CMK (cell line): ENCODE measurements around the gene GCK.

ENCODE experiments used
- DNase-seq: peaks from one replicate; pipeline ENCODE4 v3.0.0-alpha.2; 2010; ENCODE audit warnings: low read depth

The GCK gene

DNA sequence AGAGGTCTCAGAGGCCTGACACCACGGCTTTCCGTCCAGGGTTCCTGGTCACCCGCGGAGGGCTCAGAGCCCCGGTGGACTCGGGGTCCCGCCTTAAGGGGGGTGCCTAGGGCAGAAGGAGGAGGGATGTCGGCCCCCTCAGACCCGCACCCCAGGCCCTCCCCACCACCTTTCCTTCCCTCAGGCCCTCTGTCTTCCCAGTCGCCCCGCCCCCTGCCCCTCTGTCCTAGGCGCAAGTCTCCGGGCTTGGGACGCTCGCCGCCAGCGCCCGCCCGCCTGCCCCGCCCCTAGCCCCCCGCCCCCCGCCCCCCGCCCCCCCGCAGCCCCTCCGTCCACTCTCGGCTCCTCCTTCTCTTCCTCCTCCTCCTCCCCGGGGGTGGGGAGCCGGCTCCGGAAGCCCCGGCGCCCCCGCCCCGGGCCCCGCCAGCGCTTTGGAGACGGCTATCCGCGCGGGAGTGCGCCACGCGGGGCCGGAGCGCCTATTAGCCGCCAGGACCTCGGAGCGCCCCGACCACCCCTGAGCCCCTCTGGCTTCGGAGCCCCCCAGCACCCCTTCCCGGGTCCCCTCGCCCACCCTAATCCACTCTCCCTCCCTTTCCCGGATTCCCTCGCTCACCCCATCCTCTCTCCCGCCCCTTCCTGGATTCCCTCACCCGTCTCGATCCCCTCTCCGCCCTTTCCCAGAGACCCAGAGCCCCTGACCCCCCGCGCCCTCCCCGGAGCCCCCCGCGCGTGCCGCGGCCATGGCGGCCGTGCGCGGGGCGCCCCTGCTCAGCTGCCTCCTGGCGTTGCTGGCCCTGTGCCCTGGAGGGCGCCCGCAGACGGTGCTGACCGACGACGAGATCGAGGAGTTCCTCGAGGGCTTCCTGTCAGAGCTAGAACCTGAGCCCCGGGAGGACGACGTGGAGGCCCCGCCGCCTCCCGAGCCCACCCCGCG, 85.0 kb downstream of the GCK start, which contains the start of gene AEBP1:
Gene AEBP1 (plus strand): TSS at position 423 of the 937 bp plus-strand sequence. CDS start 321 bp downstream, at position 744.
- DNase-seq = no peak

DNA sequence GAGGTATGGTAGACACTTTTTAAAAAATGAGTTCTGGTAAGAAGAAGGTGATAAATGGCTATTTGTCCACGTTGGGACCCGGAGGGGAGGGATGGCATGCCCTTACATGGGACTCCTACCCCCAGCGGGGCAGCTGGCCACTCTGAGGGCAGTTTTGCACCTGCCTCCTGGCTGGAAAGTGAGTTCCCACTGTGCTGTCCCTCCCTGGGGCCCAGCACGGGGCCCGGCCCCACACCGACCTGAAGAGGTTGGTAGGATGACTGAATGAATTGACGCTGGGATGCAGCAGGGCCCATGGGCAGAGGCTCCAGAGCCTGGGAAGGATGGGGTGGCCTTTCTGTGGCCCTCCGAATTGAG, 85.7 kb downstream of the GCK start:
- DNase-seq = no peak

DNA sequence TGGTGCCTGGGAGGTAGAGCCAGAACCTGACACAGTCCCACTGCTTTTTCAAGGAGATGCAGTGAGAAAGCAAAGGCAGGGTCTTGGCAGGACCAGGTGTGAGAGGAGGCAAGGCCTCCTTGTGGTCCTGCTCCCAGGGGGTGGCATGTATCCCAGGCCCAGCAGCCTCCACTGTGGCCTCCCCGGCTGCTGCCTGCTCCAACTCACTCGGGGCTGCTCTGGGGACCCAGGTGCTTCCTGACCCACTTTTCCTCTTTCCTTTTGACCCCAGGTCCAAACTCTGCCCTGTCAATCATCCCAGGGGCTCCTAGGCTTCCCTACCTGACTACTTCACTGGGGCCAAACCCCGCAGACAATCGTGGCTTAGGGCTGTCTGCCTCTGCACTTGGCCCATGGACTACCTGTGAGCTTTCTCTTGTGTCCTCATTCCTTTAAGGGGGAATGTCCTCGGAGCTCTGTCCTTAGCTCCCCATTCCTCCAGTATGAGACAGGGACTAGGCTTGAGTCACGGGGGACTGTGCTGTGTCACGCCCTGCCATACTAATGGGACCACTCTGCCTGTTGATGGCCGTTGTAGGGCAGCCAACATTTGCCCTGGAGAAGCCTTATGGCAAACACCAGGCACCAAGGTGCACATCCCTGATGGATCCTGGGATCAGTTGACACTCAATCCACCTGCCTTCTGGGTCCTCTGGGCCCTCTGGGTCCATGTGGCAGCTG, 86.2 kb downstream of the GCK start:
- DNase-seq = no peak

DNA sequence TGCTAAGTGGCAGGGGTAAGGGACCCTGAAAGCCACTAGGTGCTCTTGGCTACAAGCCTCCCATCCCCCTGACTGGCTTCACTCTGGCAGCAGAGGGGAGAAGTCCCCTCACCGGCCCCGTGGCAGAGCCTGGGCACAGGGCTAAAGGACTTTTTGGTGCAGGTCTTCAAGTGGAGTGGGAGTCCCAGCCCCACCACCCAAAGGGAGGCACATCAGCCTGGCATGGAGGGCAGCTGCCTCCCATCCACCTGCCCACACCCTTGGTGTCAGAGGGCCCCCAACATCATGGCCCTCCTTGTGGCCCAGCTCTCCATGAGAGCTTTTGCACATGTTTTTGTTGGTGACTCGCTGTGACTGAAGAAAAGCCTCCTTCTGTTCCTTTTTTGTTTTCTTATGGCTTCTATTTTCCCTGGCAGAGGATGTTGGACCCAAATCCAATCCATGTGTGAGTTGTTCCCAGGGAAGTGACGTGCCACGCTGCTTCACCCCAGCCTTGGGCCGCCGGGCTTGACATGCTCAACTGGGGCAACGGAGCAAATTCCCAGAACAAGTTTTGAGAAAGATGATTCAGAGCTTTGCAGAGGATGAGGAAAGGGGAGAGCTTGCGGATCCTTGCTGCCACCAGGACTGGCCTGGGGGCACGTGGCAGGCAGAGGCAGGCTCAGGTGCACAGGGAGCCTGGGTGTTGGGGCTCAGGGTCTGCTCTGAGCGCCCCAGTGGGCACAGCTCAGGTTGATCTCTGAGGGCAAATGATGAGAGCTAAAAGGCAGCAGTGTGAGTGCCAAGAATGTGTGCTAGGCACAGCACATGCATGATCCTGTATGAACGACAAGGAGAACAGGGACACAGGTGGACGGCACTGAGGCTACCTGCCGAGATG, 87.0 kb downstream of the GCK start:
- DNase-seq = no peak

DNA sequence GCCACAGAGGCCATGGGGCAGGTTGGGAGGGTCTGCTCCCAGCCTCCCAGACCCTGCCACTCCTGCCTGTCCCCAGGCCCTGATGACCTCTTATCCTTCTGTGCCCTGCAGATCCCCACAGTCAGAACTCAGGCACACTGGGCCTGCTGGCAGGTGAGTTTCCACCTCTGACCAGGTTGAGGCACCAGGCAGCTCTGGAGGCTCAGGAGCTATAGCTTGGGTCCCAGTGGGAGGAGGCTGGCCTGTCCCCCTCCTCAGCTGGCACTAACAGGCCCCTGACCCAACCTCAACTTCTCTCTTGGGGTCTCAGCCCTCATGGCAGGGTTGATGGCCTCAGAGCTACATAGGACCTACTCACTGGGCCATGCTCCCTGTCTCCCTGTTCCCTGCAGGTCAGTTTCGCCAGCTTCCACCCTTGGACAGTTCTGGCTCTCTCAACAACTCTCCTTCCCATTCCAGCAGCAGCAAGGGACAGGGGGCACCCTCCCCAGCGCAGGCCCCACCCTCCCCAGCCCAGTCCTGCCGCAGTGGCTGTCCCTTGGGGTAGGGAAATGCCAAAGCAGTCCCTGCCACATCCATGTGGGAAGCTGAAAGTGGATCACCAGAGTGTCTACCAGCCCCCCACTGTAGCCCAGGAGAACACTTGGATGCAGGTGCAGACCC, 87.8 kb downstream of the GCK start:
- DNase-seq = no peak

DNA sequence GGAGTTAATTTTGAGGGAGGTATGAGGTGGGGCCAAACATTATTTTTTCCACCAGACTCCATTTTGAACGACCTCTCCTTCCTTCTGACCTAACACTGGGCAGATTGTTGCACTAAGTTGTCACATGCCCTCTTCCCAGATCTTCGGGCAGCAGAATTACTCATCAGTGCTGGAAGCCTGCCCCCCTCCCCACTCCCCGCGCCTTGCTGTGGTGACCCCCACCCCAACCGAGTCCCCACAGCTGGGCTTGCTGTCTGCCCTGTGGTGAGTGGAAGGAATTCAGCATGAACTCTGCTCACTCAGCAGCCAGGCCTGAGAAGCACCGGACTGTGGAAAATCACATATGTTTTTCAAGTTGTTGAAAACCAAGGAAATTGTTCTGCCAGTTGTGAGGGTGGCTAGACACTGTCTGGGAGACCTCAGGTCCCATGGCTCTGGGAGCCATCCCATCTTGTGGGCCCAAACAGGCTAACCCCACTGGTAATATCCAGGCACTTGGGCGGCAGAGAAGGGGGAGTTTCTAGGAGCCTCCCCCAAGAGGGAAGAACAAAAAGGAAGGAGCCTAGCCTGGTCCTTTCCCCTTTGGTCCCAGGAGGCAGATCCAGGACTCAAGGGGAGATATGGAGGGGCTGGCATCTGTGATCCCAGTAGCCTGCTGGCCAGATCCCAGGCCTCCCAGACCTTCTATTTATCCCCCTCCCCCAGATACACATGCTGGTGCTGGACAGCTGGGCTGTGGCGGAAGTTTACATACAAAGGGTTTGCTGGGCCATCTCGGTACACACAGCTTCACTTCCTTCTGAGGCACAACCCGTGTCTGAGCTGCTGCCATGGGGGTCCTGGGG, 88.6 kb downstream of the GCK start:
- DNase-seq = no peak

DNA sequence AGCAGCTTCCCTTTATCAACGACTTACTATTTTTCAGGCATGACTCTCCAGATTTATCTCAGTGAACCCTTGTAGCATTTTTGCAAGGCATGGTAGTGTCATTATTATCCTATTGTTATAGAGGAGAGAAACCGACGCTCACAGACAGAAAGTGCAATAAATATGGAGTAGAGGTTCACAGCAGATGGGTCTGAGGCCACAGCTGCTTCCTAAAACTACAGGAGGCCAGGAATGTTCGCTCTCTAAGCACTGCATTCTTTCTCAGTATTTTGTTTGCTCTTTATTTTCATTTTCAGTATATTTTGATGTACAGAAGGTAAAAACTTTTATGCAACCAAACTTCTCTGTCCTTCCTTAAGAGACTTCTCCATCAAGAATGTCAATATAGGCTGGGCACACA, 89.6 kb downstream of the GCK start:
- no peak for DNase-seq

DNA sequence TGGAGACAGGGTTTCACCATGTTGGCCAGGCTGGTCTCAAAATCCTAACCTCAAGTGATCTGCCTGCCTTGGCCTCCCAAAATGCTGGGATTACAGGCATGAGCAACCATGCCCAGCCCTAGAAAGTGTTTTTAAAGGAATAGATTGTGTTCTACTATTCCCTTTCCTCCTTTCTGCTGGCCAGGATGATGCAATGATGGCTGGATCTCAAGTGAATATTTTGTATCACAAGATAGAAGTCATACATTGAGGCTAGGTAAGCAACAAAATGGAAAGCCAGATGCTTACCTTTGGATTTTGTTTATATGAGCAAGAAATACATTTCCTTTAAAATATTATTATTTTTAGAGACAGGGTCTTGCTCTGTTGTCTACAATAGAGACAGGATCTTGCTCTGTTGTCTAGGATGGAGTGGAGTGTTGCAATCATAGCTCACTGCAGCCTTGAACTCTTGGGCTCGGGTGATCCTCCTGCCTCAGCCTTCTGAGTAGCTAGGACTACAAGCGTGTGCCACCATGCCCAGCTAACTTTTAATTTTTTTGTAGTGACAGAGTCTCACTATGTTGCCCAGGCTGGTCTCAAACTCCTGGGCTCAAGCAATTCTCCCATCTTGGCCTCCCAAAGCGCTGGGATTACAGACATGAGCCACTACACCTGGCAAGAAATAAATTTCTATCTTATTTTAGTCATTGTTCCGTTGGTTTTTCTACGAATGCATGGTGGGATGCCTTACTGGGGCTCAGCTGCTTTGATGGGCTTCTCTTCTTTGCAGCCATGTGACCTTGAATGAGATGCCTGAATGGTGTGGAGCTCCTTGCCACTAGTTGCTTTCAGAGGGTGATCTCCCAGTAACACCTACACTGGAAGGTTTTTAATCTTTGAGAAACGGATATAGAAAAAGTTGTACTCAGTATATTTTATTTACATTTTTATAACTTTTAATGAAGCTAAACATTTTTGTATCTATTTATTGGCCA, 90.9 kb downstream of the GCK start:
- no peak for DNase-seq

DNA sequence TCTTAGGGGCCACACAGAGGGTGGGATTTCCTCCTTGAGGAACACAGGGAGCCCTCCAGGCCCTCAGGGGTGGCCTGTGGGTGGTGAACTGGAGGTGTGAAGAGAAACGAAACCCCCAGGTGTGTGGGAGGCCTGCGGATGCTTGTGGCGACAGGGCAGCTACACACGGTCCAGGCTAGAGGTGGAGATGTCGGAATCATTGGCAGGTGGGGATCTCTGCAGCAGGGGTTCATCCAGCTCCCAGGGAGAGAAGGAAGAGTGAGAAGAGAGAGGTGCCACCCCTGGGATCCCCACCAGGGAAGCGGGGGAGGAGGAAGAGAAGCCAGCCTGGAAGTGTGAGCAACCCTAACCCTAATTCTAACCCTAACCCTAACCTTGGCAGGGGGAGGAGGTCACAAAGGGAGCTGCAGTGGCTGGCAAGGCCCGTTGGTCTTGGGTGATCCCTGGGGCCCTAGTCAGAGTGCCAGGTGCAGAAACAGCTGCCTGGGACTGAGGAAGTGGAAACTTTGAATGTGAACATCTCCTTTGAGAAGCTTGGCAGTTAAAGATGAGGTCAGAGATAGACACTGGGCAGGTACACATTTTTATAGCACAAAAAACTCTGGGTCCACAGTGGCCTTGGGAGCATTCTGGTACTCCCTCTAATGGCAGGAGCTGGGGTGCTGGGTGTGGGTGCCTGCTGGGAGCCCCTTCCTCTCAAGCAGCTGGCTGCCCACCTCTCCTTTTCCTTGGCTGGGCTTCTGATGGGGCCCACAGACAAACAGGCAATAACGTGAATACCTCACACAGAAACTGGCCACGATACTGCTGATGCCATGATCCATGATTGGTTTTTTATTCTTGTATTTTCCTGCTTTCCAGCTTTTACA, 91.9 kb downstream of the GCK start:
- DNase-seq = peak; percentile 60

DNA sequence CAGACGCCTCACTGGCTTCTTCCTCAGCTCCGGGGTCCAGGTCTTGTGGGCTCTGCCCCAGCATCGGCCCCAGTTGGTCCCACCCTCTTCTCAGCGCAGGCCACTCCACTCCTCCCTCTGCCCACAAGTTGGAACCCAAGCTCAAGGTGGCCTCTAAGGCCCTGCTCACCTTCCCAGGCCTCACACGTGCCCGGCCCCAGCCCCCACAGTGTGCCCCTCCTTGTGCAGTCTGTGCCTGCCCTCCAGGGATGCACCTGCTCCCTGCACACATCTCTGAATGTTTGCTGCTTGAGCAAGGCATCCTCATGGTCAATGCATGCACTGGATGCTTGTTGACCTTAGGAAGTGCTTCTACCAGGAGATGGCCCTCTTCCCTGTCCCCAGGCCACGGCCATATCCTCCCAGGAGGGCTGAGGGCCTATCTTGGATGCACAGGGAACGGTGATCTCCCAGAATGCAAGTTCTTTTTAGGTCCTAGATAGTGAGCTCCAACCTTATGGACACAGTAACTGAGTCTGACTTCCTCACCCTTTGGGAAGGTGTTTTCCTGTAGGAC, 92.8 kb downstream of the GCK start:
- DNase-seq = no peak

DNA sequence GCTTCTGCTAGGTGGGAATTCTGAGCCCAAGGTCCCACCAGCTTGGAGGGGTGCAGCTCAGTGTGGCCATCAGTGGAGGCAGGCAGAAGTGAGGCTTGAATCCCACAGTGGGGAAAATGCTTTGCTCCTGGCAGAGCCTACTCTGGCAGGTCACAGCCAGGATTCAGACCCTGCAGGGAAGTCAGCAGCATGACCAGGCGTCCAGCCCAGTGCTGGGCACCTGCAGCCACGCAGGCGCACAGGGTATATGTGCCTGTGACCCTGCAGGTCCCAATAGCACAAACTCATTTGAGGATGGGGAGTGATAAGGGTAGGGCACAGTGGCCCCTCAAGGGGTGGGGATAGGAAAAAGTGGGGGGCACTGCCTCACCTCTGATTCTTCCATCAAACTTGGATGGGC, 93.5 kb downstream of the GCK start:
- DNase-seq = no peak

DNA sequence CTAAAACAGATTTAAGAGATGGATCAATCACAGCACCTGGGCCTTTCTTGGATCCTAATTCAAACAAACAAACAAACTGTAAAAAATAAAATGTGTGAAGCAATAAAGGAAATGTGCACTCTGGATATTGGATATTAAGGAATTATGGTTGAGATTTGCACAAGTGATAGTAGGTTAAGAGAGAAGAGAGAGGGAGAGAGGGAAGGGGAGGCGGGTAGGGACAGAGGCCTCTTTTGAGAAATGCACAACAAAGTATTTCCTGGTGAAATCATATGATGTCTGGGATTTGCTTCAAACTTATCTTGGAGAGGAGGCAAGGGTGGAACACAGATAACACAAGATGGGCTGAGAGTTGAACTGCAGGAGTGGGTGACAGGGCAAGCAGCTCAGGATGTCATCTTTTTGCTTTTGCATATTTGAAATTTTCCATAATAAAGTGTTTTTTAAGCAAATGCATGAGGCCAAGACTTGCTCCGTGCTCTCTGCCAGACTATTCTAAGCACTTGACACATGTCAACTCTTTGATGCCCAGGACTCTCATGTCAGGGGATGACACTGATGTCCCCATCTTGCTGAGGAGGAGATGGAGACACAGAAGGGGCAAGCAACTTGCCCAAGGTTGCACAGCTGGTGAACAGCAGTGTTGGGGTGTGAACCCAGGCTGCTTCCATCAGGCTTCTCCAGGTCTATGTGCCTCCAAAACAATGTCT, 94.2 kb downstream of the GCK start:
- DNase-seq = no peak

DNA sequence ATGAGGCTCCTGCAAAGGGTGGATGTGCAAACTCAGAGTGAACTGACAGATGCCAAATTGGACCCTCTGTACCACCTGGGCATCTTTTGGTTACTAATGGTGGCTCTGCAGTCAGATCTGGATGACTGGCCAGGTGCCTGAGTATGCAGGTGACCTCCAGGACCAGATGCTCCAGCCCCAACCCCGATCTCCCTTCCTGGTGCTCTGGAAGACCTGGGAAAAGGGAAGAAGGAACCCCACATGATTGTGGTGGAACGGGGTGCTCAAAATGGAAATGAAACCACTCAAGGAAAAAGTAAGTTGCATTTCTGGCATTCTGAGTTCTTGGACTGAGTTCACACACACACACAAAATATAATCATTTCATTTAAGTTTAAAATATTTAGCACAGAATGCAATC, 94.9 kb downstream of the GCK start:
- DNase-seq = no peak
